Hepatic stellate cell (primary cell): Measurements from ENCODE around the gene ANKRD60.

Source experiments
- DNase-seq: peaks from one replicate; pipeline ENCODE4 v3.0.0; 2011; ENCODE audit warnings: low spot score

ANKRD60 gene

GRCh38 chr20:58244517-58245030 is 16.1 kb upstream of the ANKRD60 start:
- no peak for DNase-seq

GRCh38 chr20:58243653-58244410 is 15.4 kb upstream of the ANKRD60 start:
- DNase-seq: peak; percentile 53

- DNase-seq: no peak
These were observed 14.4 kb upstream of the ANKRD60 start for GRCh38 chr20:58242824-58243223.

GRCh38 chr20:58241766-58242465 is 13.5 kb upstream of the ANKRD60 start:
- no peak for DNase-seq

GRCh38 chr20:58240471-58240870 is 12.0 kb upstream of the ANKRD60 start:
- no peak for DNase-seq

- DNase-seq: no peak
These were observed 10.8 kb upstream of the ANKRD60 start for GRCh38 chr20:58239216-58239615.

GRCh38 chr20:58238490-58238889 is 10.0 kb upstream of the ANKRD60 start:
- no peak for DNase-seq

- DNase-seq: peak; percentile 82
These were observed 9.1 kb upstream of the ANKRD60 start for GRCh38 chr20:58237318-58238132.

GRCh38 chr20:58236612-58237317 is 8.3 kb upstream of the ANKRD60 start:
- DNase-seq: peak; percentile 81

- DNase-seq: no peak
These were observed 6.6 kb upstream of the ANKRD60 start for GRCh38 chr20:58235010-58235409.

GRCh38 chr20:58233881-58234528 is 5.6 kb upstream of the ANKRD60 start:
- DNase-seq: peak; percentile 59

- no peak for DNase-seq
These were observed 4.9 kb upstream of the ANKRD60 start for GRCh38 chr20:58233393-58233792.

- DNase-seq: no peak
These were observed 3.2 kb upstream of the ANKRD60 start for GRCh38 chr20:58231683-58232082.

- no peak for DNase-seq
These were observed 845 bp upstream of the ANKRD60 start for GRCh38 chr20:58229198-58229798.

- DNase-seq: no peak
These were observed 360 bp downstream of the ANKRD60 start for GRCh38 chr20:58228103-58228483.

GRCh38 chr20:58227391-58228102 is 906 bp downstream of the ANKRD60 start:
- DNase-seq: no peak

GRCh38 chr20:58225452-58226200 is 2.8 kb downstream of the ANKRD60 start:
- no peak for DNase-seq

GRCh38 chr20:58224974-58225373 is 3.5 kb downstream of the ANKRD60 start:
- DNase-seq: no peak

GRCh38 chr20:58224097-58224496 is 4.4 kb downstream of the ANKRD60 start:
- no peak for DNase-seq
